Measurements from ENCODE around the gene NSFL1C.
"Not testable (repeated sequence)": the region's sequence is repeated elsewhere in the genome, so short reads cannot be mapped to it uniquely, and the experiment has no call there.

NSFL1C gene

GRCh38 chr20:1423206-1423605 lies 43.4 kb downstream of the NSFL1C start:
- DNase-seq, result no peak

- DNase-seq, result no peak
These were observed 43.9 kb downstream of the NSFL1C start for GRCh38 chr20:1422753-1423152.

- no peak for DNase-seq
These were observed 46.6 kb downstream of the NSFL1C start for GRCh38 chr20:1420066-1420465.

- DNase-seq, result no peak
These were observed 48.3 kb downstream of the NSFL1C start for GRCh38 chr20:1418350-1418749.

- DNase-seq, result no peak
These were observed 48.9 kb downstream of the NSFL1C start for GRCh38 chr20:1417790-1418189.

GRCh38 chr20:1417273-1417672 lies 49.4 kb downstream of the NSFL1C start:
- no peak for DNase-seq

GRCh38 chr20:1415667-1416468 lies 50.8 kb downstream of the NSFL1C start:
- DNase-seq, result no peak

GRCh38 chr20:1414982-1415381 lies 51.7 kb downstream of the NSFL1C start:
- no peak for DNase-seq

GRCh38 chr20:1405801-1406200 lies 60.8 kb downstream of the NSFL1C start:
- no peak for DNase-seq

GRCh38 chr20:1403624-1404023 lies 63.0 kb downstream of the NSFL1C start:
- no peak for DNase-seq

GRCh38 chr20:1402149-1402548 lies 64.5 kb downstream of the NSFL1C start:
- DNase-seq, result no peak

- DNase-seq, result no peak
These were observed 65.2 kb downstream of the NSFL1C start for GRCh38 chr20:1401451-1401907.

GRCh38 chr20:1399678-1400366 lies 66.8 kb downstream of the NSFL1C start:
- not testable (repeated sequence) for DNase-seq

GRCh38 chr20:1398185-1398584 lies 68.5 kb downstream of the NSFL1C start:
- not testable (repeated sequence) for DNase-seq

- no peak for DNase-seq
These were observed 68.9 kb downstream of the NSFL1C start for GRCh38 chr20:1397710-1398109.

GRCh38 chr20:1396702-1397101 lies 69.9 kb downstream of the NSFL1C start:
- no peak for DNase-seq

GRCh38 chr20:1396264-1396663 lies 70.4 kb downstream of the NSFL1C start:
- no peak for DNase-seq

- DNase-seq, result no peak
These were observed 72.0 kb downstream of the NSFL1C start for GRCh38 chr20:1394686-1395085.

GRCh38 chr20:1393507-1393882 lies 73.2 kb downstream of the NSFL1C start:
- no peak for DNase-seq

- DNase-seq, result peak; percentile 94
These were observed 73.7 kb downstream of the NSFL1C start, which contains the start of gene FKBP1A for GRCh38 chr20:1392693-1393506. FKBP1A (minus strand) TSS chr20:1393054; CDS start chr20:1392998, 56 bp downstream.

- DNase-seq, result no peak
These were observed 74.3 kb downstream of the NSFL1C start for GRCh38 chr20:1392443-1392692.
